Measurements from ENCODE around the gene REEP3. TPM values are rescaled to one million over a fixed set of nuclear protein-coding genes. Genes with fewer than 3 reads are reported as not detected.

The REEP3 gene
- total RNA-seq, 1 experiment from 2014 or later, result 94.7 TPM

GRCh38 chr10:63600540-63600939 is 79.3 kb downstream of the REEP3 start:
- intact Hi-C loops (cut with micrococcal nuclease; ENCODE audit: unreplicated experiment), result no loop called here
- H3K9me3 Mint-ChIP-seq (ENCODE audit: low read depth, unreplicated experiment), result no peaks in the 10 kb centered on the region
- H3K4me3 Mint-ChIP-seq (ENCODE audit: low read depth, unreplicated experiment), result no peak overlapping the region
- no peak overlapping the region for H3K27ac Mint-ChIP-seq (ENCODE audit: unreplicated experiment)
- DNase-seq, result no peak
- H3K27me3 Mint-ChIP-seq (ENCODE audit: unreplicated experiment), result no peaks in the 10 kb centered on the region
- CTCF ChIA-PET, result no interaction called here
- H3K4me1 Mint-ChIP-seq (ENCODE audit: low read depth, unreplicated experiment), result peaks cover 6% of the 10 kb centered on the region
- peaks cover 28% of the 10 kb centered on the region for H3K36me3 Mint-ChIP-seq (ENCODE audit: insufficient read depth, unreplicated experiment)
- no TSS peak for BruUV-seq (replicated peaks)
- TF ChIP-seq, protein P1, sequence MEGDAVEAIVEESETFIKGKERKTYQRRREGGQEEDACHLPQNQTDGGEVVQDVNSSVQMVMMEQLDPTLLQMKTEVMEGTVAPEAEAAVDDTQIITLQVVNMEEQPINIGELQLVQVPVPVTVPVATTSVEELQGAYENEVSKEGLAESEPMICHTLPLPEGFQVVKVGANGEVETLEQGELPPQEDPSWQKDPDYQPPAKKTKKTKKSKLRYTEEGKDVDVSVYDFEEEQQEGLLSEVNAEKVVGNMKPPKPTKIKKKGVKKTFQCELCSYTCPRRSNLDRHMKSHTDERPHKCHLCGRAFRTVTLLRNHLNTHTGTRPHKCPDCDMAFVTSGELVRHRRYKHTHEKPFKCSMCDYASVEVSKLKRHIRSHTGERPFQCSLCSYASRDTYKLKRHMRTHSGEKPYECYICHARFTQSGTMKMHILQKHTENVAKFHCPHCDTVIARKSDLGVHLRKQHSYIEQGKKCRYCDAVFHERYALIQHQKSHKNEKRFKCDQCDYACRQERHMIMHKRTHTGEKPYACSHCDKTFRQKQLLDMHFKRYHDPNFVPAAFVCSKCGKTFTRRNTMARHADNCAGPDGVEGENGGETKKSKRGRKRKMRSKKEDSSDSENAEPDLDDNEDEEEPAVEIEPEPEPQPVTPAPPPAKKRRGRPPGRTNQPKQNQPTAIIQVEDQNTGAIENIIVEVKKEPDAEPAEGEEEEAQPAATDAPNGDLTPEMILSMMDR (IDR thresholded peaks at IDR 0.05; ENCODE audit: unreplicated experiment), result no peak

- TF ChIP-seq, protein P1 (IDR thresholded peaks at IDR 0.05; ENCODE audit: unreplicated experiment), result no peak
- CTCF ChIA-PET, result no interaction called here
- Mint-ChIP-seq H3K4me1 (ENCODE audit: low read depth, unreplicated experiment) (peaks cover 15% of the 10 kb centered on the region), H3K4me3 (ENCODE audit: low read depth, unreplicated experiment) (no peak overlapping the region), H3K27me3 (ENCODE audit: unreplicated experiment) (no peaks in the 10 kb centered on the region), H3K27ac (ENCODE audit: unreplicated experiment) (no peak overlapping the region), H3K36me3 (ENCODE audit: insufficient read depth, unreplicated experiment) (peaks cover 8% of the 10 kb centered on the region), H3K9me3 (ENCODE audit: low read depth, unreplicated experiment) (no peaks in the 10 kb centered on the region)
- BruUV-seq (replicated peaks), result no TSS peak
- intact Hi-C loops (cut with micrococcal nuclease; ENCODE audit: unreplicated experiment), result no loop called here
- DNase-seq, result no peak
These were observed 82.7 kb downstream of the REEP3 start for GRCh38 chr10:63603709-63604445.

- DNase-seq, result peak; percentile 39
- H3K4me3 Mint-ChIP-seq (ENCODE audit: low read depth, unreplicated experiment), result no peak overlapping the region
- CTCF ChIA-PET, result interaction anchor here (0.5 to 1.1 kb wide), 3 partner anchors 115 to 439 kb away, joined by 4 to 6 read pairs (median 5); no protein-coding TSS in a partner anchor
- intact Hi-C loops (cut with micrococcal nuclease; ENCODE audit: unreplicated experiment), result no loop called here
- no peaks in the 10 kb centered on the region for H3K27me3 Mint-ChIP-seq (ENCODE audit: unreplicated experiment)
- peaks cover 4% of the 10 kb centered on the region for H3K36me3 Mint-ChIP-seq (ENCODE audit: insufficient read depth, unreplicated experiment)
- no TSS peak for BruUV-seq (replicated peaks)
- H3K4me1 Mint-ChIP-seq (ENCODE audit: low read depth, unreplicated experiment), result peaks cover 15% of the 10 kb centered on the region
- TF ChIP-seq, protein P1 (IDR thresholded peaks at IDR 0.05; ENCODE audit: unreplicated experiment), result no peak
- H3K9me3 Mint-ChIP-seq (ENCODE audit: low read depth, unreplicated experiment), result no peaks in the 10 kb centered on the region
- no peak overlapping the region for H3K27ac Mint-ChIP-seq (ENCODE audit: unreplicated experiment)
These were observed 84.2 kb downstream of the REEP3 start for GRCh38 chr10:63605197-63605967.

DNA sequence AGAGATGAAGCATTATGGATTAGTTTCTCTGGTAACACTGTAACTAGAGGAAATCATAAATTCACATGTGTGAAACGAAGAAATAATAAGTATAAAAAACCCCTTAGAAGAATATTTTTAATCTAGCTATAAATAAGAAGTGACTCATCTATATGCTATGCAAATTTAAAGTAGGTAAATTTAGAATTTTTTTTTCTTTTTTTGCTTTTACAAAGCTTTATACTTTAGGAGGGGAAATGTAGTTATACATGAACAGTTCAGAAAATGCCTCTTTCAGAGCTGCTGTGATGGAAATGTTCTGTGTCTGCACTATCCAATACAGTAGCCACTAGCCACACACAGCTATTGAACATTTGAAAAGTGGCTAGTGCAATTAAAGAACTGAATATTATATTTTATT is 87.3 kb downstream of the REEP3 start:
- TF ChIP-seq, protein P1 (IDR thresholded peaks at IDR 0.05; ENCODE audit: unreplicated experiment), result no peak
- Mint-ChIP-seq H3K27ac (ENCODE audit: unreplicated experiment) (no peak overlapping the region), H3K27me3 (ENCODE audit: unreplicated experiment) (no peaks in the 10 kb centered on the region), H3K4me1 (ENCODE audit: low read depth, unreplicated experiment) (peaks cover 15% of the 10 kb centered on the region), H3K4me3 (ENCODE audit: low read depth, unreplicated experiment) (no peak overlapping the region), H3K9me3 (ENCODE audit: low read depth, unreplicated experiment) (no peaks in the 10 kb centered on the region), H3K36me3 (ENCODE audit: insufficient read depth, unreplicated experiment) (no peaks in the 10 kb centered on the region)
- no TSS peak for BruUV-seq (replicated peaks)
- intact Hi-C loops (cut with micrococcal nuclease; ENCODE audit: unreplicated experiment), result no loop called here
- DNase-seq, result no peak
- CTCF ChIA-PET, result no interaction called here

All from Calu3 (cell line).